Activated B cell treated with CpG ODN at 0.5 μM for 24 hours (primary cell): Measurements from ENCODE around the gene NUDT22. TPM values are rescaled to one million over a fixed set of nuclear protein-coding genes. Genes with fewer than 3 reads are reported as not detected.

Source experiments
- ATAC-seq: fragments of 200-7000 bp; cut with Tn5 transposase; one replicate; pipeline ENCODE4 v1.10.0; 2021; ENCODE audit warnings: low read depth, mild to moderate bottlenecking, moderate library complexity
- CTCF ChIA-PET: fragments of 350-600 bp; sonication (Branson Sonifier 250); formaldehyde crosslinking; loops from one replicate; lab custom pipeline; 2021; ENCODE audit warnings: antibody characterized with exemption; lab: Charles Lee
- POLR2A ChIA-PET: fragments of 350-600 bp; sonication (Branson Sonifier 250); formaldehyde crosslinking; loops from one replicate; lab custom pipeline; 2021; ENCODE audit warnings: antibody characterized with exemption; lab: Charles Lee
- DNase-seq: peaks from one replicate; pipeline ENCODE4 v3.0.0; 2022
- H3K27ac Mint-ChIP-seq: one replicate; pipeline ENCODE4 v1.8.0; 2020; ENCODE audit warnings: mixed read lengths
- H3K27me3 Mint-ChIP-seq: one replicate; pipeline ENCODE4 v1.8.0; 2021; ENCODE audit warnings: mixed read lengths
- H3K36me3 Mint-ChIP-seq: one replicate; pipeline ENCODE4 v1.8.0; 2021; ENCODE audit warnings: low read depth, mixed read lengths
- H3K4me1 Mint-ChIP-seq: one replicate; pipeline ENCODE4 v1.8.0; 2021; ENCODE audit warnings: mixed read lengths
- H3K4me3 Mint-ChIP-seq: one replicate; pipeline ENCODE4 v1.8.0; 2020; ENCODE audit warnings: mild to moderate bottlenecking, mixed read lengths
- H3K9me3 Mint-ChIP-seq: one replicate; pipeline ENCODE4 v1.8.0; 2020; ENCODE audit warnings: mixed read lengths
- intact Hi-C: fragments of 100-400 bp; cut with micrococcal nuclease; formaldehyde crosslinking; loops from one replicate; pipeline ENCODE4 v1.15.1; 2024
- total RNA-seq: library from RNA; stranded (reverse); gene quantifications from 2 replicates; pipeline ENCODE4 v1.2.3, GENCODE V29; 2022
- TF ChIP-seq, protein P1 (sequence below): fragments of 200-600 bp; IDR thresholded peaks from one replicate; pipeline ENCODE4 v1.8.0; 2022; ENCODE audit warnings: antibody characterized with exemption, mild to moderate bottlenecking

NUDT22 gene
- total RNA-seq, 1 donor from 2014 or later, result 95.3 TPM

DNA sequence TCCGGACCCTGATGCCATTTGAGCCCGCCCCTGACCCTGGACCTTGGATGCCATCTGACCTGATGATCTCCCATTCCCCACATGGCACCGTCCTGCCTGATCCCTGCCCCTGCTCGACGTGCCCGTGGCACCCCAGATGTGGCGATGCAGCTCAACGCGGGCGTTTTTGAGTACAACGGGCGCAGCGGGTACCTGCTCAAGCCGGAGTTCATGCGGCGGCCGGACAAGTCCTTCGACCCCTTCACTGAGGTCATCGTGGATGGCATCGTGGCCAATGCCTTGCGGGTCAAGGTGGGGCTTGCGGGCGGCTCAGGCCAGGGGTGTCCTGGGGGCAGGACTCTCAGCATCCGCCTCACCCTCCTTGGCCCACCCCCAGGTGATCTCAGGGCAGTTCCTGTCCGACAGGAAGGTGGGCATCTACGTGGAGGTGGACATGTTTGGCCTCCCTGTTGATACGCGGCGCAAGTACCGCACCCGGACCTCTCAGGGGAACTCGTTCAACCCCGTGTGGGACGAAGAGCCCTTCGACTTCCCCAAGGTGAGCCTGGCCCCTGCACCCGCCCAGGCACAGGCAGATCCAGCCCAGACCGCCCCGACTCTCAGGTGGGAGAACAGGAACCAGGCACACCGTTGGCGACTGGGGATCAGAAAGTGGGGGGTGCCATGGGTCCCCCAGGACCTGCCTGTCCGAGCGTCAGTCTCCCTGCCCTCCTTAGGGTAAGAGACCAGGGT is 36.4 kb downstream of the NUDT22 start:
- DNase-seq, result no peak
- CTCF ChIA-PET, result no interaction called here
- peaks cover 13% of the 10 kb centered on the region for H3K4me1 Mint-ChIP-seq
- no peak overlapping the region for H3K27ac Mint-ChIP-seq
- H3K36me3 Mint-ChIP-seq, result peaks cover 8% of the 10 kb centered on the region
- no peak overlapping the region for H3K4me3 Mint-ChIP-seq
- no peaks in the 10 kb centered on the region for H3K9me3 Mint-ChIP-seq
- POLR2A ChIA-PET, result interaction anchor here (0.8 kb wide), 1 partner anchor 9 kb away, joined by 3 read pairs; no protein-coding TSS in a partner anchor
- TF ChIP-seq, protein P1, sequence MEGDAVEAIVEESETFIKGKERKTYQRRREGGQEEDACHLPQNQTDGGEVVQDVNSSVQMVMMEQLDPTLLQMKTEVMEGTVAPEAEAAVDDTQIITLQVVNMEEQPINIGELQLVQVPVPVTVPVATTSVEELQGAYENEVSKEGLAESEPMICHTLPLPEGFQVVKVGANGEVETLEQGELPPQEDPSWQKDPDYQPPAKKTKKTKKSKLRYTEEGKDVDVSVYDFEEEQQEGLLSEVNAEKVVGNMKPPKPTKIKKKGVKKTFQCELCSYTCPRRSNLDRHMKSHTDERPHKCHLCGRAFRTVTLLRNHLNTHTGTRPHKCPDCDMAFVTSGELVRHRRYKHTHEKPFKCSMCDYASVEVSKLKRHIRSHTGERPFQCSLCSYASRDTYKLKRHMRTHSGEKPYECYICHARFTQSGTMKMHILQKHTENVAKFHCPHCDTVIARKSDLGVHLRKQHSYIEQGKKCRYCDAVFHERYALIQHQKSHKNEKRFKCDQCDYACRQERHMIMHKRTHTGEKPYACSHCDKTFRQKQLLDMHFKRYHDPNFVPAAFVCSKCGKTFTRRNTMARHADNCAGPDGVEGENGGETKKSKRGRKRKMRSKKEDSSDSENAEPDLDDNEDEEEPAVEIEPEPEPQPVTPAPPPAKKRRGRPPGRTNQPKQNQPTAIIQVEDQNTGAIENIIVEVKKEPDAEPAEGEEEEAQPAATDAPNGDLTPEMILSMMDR, result no peak
- H3K27me3 Mint-ChIP-seq, result no peaks in the 10 kb centered on the region
- intact Hi-C loops, result no loop called here
- no peak for ATAC-seq

DNA sequence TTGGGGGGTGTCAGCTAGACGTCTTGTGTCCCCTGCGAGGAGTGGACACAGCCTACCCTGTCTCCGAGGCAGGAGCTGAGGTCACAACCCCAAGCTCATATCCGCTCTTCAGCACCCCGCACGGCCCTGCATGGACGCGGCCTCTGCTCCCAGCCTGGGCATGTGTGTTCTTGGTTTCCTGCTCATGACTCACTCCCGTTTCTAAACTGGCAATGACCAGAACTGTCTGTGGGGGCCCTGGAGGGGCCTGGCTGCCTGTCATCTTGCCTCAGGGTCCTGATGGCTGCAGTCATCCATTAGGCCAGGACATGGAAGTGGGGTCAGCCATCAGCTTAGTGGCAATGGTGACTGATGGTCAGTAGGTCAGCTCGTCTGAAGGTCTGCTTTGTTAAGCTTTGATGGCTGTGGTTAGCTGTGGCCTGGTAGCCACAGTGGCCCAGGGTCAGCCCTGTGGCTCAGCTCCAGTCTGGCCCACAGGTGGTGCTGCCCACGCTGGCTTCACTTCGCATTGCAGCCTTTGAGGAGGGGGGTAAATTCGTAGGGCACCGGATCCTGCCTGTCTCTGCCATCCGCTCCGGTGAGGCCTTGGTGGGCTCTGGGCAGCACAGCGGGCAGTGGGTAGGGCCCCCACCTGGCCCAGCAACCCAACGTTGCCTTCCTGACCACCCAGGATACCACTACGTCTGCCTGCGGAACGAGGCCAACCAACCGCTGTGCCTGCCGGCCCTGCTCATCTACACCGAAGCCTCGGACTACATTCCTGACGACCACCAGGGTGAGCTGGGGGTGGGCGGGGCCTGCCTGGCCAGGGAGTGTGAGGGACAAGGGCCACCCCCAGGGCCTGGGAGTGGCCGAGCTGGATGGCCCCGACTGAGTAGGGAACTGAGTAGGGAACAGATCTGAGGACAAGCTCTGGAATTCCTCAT is 37.2 kb downstream of the NUDT22 start:
- Mint-ChIP-seq H3K36me3 (peaks cover 8% of the 10 kb centered on the region), H3K4me3 (no peak overlapping the region), H3K4me1 (peaks cover 19% of the 10 kb centered on the region), H3K27ac (no peak overlapping the region), H3K9me3 (no peaks in the 10 kb centered on the region), H3K27me3 (no peaks in the 10 kb centered on the region)
- intact Hi-C loops, result no loop called here
- DNase-seq, result no peak
- TF ChIP-seq, protein P1, result no peak
- ATAC-seq, result no peak
- ChIA-PET CTCF (no interaction called here), POLR2A (interaction anchor here (0.5 kb wide), 1 partner anchor 83 kb away, joined by 6 read pairs; no protein-coding TSS in a partner anchor)

DNA sequence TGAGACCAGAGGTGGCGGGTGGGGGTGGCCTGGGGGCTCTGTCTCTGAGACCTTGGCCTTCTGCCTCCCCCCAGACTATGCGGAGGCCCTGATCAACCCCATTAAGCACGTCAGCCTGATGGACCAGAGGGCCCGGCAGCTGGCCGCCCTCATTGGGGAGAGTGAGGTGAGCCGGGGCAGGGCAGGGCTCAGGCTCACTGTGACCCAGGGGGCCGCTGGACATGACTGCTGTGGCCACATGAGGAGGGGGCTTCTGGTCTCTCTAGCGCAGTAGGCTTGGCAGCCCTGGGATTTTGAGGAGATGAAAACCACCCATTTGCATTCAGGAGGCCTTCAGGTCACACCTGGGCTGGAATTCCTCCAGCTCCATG is 37.9 kb downstream of the NUDT22 start:
- CTCF ChIA-PET, result no interaction called here
- DNase-seq, result no peak
- POLR2A ChIA-PET, result interaction anchor here (1.2 kb wide), 1 partner anchor 21 kb away, joined by 3 read pairs; the partner anchor contains the start of gene BAD
- H3K4me1 Mint-ChIP-seq, result peaks cover 24% of the 10 kb centered on the region
- no peak overlapping the region for H3K27ac Mint-ChIP-seq
- no peaks in the 10 kb centered on the region for H3K27me3 Mint-ChIP-seq
- no peak for ATAC-seq
- peaks cover 8% of the 10 kb centered on the region for H3K36me3 Mint-ChIP-seq
- H3K4me3 Mint-ChIP-seq, result no peak overlapping the region
- intact Hi-C loops, result no loop called here
- TF ChIP-seq, protein P1, result no peak
- no peaks in the 10 kb centered on the region for H3K9me3 Mint-ChIP-seq

DNA sequence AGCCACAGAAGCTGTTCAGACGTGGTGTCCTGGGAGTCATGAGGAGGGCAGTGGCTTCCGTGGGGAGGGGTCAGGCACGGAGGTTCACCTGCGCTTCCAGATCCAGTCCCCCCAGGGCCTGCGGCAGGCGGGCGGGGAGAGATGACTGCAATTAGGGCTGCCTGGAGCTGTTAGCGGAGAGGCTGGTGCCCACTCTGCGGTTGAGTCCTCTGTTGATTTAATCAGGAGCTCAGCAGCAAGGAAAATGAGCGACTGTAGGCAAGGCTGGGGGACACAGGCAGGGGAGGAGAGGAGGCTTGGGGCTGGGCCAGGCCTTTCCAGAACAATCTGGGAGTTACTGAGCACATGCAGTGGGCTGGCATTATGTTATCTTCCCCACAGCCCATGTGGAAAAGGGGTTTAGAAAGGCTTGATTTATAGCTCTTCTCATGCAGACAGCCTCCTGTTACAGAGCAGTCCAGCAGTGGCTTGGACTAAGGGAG is 38.3 kb downstream of the NUDT22 start:
- Mint-ChIP-seq H3K27me3 (no peaks in the 10 kb centered on the region), H3K9me3 (no peaks in the 10 kb centered on the region), H3K36me3 (peaks cover 6% of the 10 kb centered on the region), H3K27ac (no peak overlapping the region), H3K4me3 (no peak overlapping the region), H3K4me1 (peaks cover 25% of the 10 kb centered on the region)
- ChIA-PET POLR2A (interaction anchor here (1.2 kb wide), 1 partner anchor 20 kb away, joined by 3 read pairs; the partner anchor contains the start of gene BAD), CTCF (no interaction called here)
- intact Hi-C loops, result no loop called here
- DNase-seq (no peak), ATAC-seq (no peak)
- TF ChIP-seq, protein P1, result no peak
